DND-41 (cell line): ENCODE data around the gene PIGZ.

Source experiments
- ATAC-seq: fragments of 200-7000 bp; cut with Tn5 transposase; 3 replicates; pipeline ENCODE4 v1.9.1; 2021; ENCODE audit warnings: low read depth; ENCODE audit not compliant: insufficient read depth
- DNase-seq: peaks from one replicate; pipeline ENCODE4 v3.0.0-alpha.2; 2020
- H2AFZ ChIP-seq: 2 replicates; pipeline ENCODE4 v1.6.0; 2012; ENCODE audit warnings: low read depth, low read length
- H3K27ac ChIP-seq: 2 replicates; pipeline ENCODE4 v1.5.1; 2012; ENCODE audit warnings: low read length, inconsistent platforms
- H3K27me3 ChIP-seq: fragments of 200-600 bp; sonication (generic); 2 replicates; pipeline ENCODE4 v1.6.0; 2012; ENCODE audit warnings: low read length, mild to moderate bottlenecking, inconsistent platforms; ENCODE audit not compliant: insufficient read depth, poor library complexity
- H3K36me3 ChIP-seq: 2 replicates; pipeline ENCODE4 v1.5.1; 2012; ENCODE audit warnings: low read length, inconsistent platforms; ENCODE audit not compliant: insufficient read depth
- H3K4me1 ChIP-seq: 2 replicates; pipeline ENCODE4 v1.5.1; 2012; ENCODE audit warnings: mild to moderate bottlenecking, low read length; ENCODE audit not compliant: insufficient read depth
- H3K4me2 ChIP-seq: 2 replicates; pipeline ENCODE4 v1.6.0; 2012; ENCODE audit warnings: mild to moderate bottlenecking, moderate library complexity, low read length, inconsistent platforms; ENCODE audit not compliant: insufficient read depth
- H3K4me3 ChIP-seq, 2 experiments: fragments of 200-600 bp in 1 of 2; shearing (Covaris generic) in 1 of 2; 2 replicates each; pipeline ENCODE4 v1.5.1; 2012 to 2016; ENCODE audit warnings: inconsistent platforms in 2 of 2, low read length in 2 of 2, mild to moderate bottlenecking in 2 of 2, low read depth in 1 of 2, moderate library complexity in 1 of 2
- H3K79me2 ChIP-seq: 2 replicates; pipeline ENCODE4 v1.6.0; 2012; ENCODE audit warnings: low read length, inconsistent platforms; ENCODE audit not compliant: insufficient read depth
- H3K9ac ChIP-seq: 2 replicates; pipeline ENCODE4 v1.6.0; 2012; ENCODE audit warnings: low read depth, mild to moderate bottlenecking, inconsistent platforms, low read length, moderate library complexity
- H3K9me3 ChIP-seq: 2 replicates; pipeline ENCODE4 v1.5.1; 2012; ENCODE audit warnings: low read length, moderate library complexity, mild to moderate bottlenecking, inconsistent platforms; ENCODE audit not compliant: insufficient read depth, severe bottlenecking
- H4K20me1 ChIP-seq: 2 replicates; pipeline ENCODE4 v1.6.0; 2012; ENCODE audit warnings: low read length; ENCODE audit not compliant: insufficient read depth
- EZH2 ChIP-seq: IDR thresholded peaks from 3 replicates; pipeline ENCODE4 v1.6.1; 2012; ENCODE audit warnings: borderline replicate concordance, low read depth, mild to moderate bottlenecking, moderate library complexity, low read length, inconsistent platforms; ENCODE audit not compliant: severe bottlenecking
- TF ChIP-seq, protein P1 (sequence below): IDR thresholded peaks from 2 replicates; pipeline ENCODE4 v1.5.1; 2012; ENCODE audit warnings: borderline replicate concordance, low read length, moderate library complexity, mild to moderate bottlenecking; ENCODE audit not compliant: poor library complexity, severe bottlenecking; ENCODE audit errors: extremely low read depth

Gene PIGZ

DNA sequence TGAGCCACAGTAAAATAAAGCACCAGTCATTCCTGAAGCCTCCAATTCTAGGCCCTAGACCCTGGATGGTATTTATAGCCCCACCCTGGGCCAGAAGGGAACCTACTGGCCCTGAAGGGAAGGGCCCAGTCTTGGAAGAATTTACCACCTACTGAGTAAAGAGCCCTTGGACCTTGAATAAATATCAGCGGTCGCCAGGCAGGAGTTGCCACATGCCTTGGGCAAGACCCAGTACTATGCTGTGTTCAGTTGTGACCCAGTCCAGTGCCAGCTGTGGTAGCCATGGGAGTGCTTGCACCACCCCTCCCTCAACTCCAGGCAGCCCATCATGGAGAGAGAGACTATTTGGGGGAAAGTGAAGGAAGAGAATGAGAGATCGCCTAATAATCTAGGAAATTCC is 53.3 kb downstream of the PIGZ start:
- Histone ChIP-seq H3K4me2 (no peak overlapping the region), H3K9me3 (no peaks in the 10 kb centered on the region), H3K4me3 (no peak overlapping the region), H3K4me1 (no peaks in the 10 kb centered on the region), H3K79me2 (no peaks in the 10 kb centered on the region), H3K27me3 (no peaks in the 10 kb centered on the region), H3K9ac (no peak overlapping the region), H3K36me3 (peaks cover 21% of the 10 kb centered on the region), H4K20me1 (no peaks in the 10 kb centered on the region), H2AFZ (no peak overlapping the region), H3K27ac (no peak overlapping the region)
- ATAC-seq (no peak), DNase-seq (no peak)
- TF ChIP-seq, protein P1, sequence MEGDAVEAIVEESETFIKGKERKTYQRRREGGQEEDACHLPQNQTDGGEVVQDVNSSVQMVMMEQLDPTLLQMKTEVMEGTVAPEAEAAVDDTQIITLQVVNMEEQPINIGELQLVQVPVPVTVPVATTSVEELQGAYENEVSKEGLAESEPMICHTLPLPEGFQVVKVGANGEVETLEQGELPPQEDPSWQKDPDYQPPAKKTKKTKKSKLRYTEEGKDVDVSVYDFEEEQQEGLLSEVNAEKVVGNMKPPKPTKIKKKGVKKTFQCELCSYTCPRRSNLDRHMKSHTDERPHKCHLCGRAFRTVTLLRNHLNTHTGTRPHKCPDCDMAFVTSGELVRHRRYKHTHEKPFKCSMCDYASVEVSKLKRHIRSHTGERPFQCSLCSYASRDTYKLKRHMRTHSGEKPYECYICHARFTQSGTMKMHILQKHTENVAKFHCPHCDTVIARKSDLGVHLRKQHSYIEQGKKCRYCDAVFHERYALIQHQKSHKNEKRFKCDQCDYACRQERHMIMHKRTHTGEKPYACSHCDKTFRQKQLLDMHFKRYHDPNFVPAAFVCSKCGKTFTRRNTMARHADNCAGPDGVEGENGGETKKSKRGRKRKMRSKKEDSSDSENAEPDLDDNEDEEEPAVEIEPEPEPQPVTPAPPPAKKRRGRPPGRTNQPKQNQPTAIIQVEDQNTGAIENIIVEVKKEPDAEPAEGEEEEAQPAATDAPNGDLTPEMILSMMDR = no peak
- no peak for TF ChIP-seq EZH2

DNA sequence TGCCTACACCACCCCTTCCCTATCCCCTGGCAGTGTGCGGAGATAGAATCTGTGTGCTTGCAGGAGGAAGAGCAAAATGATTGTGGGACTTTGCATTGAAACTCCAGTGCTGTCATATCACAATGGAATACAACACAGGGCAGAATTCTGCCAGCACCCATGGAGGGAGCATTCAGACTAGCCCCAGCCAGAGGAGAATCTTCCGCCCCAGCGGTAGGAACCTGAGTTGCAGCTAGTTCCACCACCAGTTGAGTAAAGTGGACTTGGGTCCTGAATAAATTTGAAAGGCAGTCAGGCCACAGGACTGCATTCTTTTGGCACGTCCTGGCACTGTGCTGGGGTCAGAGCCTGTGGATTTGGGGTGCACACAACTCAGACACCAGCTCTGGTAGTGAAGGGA is 53.8 kb downstream of the PIGZ start:
- Histone ChIP-seq H3K4me2 (no peak overlapping the region), H3K79me2 (no peaks in the 10 kb centered on the region), H2AFZ (no peak overlapping the region), H3K27ac (no peak overlapping the region), H3K36me3 (peaks cover 21% of the 10 kb centered on the region), H3K9ac (no peak overlapping the region), H3K4me3 (no peak overlapping the region), H3K27me3 (no peaks in the 10 kb centered on the region), H3K4me1 (no peaks in the 10 kb centered on the region), H3K9me3 (no peaks in the 10 kb centered on the region), H4K20me1 (no peaks in the 10 kb centered on the region)
- DNase-seq (no peak), ATAC-seq (no peak)
- TF ChIP-seq, protein P1 = no peak
- no peak for TF ChIP-seq EZH2

GRCh38 chr3:196903740-196904139 is 64.9 kb downstream of the PIGZ start:
- Histone ChIP-seq H3K4me3 (no peak overlapping the region), H3K27ac (no peak overlapping the region), H3K27me3 (no peaks in the 10 kb centered on the region), H3K36me3 (peaks cover 68% of the 10 kb centered on the region), H4K20me1 (no peaks in the 10 kb centered on the region), H3K9me3 (no peaks in the 10 kb centered on the region), H3K4me1 (no peaks in the 10 kb centered on the region), H2AFZ (no peak overlapping the region), H3K9ac (no peak overlapping the region), H3K4me2 (no peak overlapping the region), H3K79me2 (no peaks in the 10 kb centered on the region)
- DNase-seq (no peak), ATAC-seq (no peak)
- no peak for TF ChIP-seq EZH2
- TF ChIP-seq, protein P1 = no peak

DNA sequence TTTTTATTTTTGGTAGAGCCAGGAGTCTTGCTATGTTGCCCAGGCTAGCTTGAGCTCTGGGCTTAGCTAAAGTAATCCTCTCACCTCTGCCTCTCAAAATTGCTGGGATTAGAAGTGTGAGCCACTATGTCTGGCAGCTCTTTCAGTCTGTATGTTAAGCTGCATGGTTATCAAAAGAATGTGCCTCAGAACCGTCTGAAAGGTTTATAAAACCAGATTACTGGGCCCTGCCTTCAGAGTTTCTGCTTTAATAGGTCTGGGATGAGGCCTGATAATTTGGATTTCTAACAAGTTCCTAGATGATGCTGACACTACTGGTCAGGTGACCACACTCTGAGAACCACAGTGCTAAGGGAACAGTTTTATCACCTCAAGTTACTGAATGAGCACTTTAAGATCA is 66.3 kb downstream of the PIGZ start:
- TF ChIP-seq EZH2 = no peak
- no peak overlapping the region for H3K27ac ChIP-seq
- no peak overlapping the region for H3K4me3 ChIP-seq
- no peak for ATAC-seq
- H3K36me3 ChIP-seq = peaks cover 70% of the 10 kb centered on the region
- no peaks in the 10 kb centered on the region for H3K9me3 ChIP-seq
- no peak overlapping the region for H3K4me2 ChIP-seq
- peaks cover 4% of the 10 kb centered on the region for H3K79me2 ChIP-seq
- no peak overlapping the region for H2AFZ ChIP-seq
- no peaks in the 10 kb centered on the region for H3K27me3 ChIP-seq
- DNase-seq = no peak
- no peaks in the 10 kb centered on the region for H3K4me1 ChIP-seq
- H4K20me1 ChIP-seq = peaks cover under 1% of the 10 kb centered on the region; the same call in 1 of the 2 replicates
- H3K9ac ChIP-seq = no peak overlapping the region
